ENCODE measurements around the gene DNAH1.

Gene DNAH1

DNA sequence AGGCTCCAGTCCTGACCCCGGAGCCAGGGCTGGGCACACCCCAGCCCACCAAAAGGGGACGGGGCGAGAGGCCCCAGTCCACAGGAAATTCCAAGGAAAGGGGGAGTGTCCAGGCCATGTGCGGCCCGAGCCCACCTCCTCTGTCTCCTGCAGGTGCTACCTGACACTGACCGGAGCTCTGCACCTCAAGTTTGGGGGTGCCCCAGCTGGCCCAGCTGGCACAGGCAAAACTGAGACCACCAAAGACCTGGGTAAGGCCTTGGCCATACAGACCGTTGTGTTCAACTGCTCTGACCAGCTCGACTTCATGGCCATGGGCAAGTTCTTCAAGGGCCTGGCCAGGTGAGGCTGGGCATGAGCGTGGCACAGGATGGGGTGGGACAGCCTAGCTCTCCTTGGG is 44.9 kb downstream of the DNAH1 start:
- ATAC-seq, result no peak

DNA sequence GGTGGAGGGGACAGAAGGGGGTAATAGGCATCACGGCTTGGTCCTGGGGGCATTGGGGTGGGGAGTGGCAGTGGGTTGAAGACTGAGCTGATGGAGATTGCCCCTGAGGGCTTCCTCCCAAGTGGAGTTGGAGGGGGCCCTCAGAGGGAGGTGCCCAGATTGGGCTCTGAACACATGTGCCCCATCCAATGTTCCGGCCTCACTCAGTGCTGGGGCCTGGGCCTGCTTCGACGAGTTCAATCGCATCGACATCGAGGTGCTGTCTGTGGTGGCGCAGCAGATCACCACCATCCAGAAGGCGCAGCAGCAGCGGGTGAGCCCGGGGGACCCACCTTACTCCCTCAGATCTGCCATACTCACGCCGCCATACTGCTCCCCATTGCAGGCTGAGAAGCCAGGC is 45.3 kb downstream of the DNAH1 start:
- no peak for ATAC-seq

DNA sequence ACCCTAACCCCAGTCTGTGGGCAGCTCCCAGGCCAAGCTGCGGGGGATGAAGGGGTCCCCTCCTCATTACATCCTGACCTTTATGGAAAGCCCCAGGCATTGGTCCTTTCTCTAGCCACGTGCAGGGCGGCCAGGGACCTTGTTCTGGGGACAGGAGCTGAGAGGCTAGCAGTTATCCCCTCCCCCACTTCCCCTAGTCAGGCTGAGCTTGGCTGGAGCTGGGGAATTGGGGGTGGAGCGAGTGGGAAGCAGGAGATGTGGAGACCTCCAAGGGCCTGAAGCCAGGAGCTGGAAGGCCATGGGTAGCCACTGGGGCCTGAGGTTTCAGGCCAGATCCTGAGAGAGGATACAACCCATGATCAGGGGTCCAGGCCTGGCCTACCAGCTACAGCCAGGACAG is 45.8 kb downstream of the DNAH1 start:
- ATAC-seq, result no peak

DNA sequence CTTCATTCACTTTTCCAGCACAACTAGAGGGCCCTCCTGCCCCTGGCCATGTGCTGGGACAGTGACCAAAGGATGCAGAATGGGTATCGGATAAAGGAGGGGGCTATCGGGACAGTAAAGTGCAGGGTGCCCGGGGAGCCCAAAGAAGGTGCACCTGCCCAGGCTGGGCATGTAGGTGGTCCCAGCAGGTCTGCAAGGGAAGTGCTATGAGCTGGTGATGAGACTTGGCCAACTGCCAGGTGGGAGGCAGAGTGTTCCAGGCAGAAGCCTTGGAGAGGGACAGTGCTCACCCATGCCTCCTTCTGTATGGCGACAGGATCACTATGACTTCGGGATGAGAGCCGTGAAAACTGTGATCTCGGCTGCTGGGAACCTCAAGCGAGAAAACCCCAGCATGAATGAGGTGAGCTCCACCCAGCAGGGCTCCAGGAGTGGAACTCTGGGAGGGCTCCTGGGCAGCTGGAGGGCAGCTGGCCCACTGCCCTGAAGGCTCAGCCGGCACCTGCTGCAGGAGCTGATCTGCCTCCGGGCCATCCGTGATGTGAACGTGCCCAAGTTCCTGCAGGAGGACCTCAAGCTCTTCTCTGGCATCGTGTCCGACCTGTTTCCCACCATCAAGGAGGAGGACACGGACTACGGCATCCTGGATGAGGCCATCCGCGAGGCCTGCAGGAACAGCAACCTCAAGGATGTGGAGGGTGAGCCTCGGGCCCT is 48.4 kb downstream of the DNAH1 start:
- no peak for ATAC-seq

DNA sequence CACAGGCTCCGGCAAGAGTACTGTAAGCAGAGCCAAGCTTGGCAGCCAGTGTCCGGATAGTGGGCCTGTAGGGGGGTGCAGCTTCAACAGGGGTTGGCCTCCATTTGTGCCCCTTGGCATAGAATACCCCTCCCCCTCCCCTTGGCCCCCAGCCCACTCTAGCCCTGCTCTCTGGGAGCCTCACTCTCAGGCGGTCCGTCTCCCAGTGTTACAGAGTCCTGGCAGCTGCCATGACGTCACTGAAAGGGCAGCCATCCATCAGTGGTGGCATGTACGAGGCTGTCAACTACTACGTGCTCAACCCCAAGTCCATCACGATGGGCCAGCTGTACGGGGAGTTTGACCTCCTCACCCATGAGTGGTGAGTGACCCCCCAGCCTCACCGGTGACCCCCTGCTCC is 50.4 kb downstream of the DNAH1 start:
- no peak for ATAC-seq

DNA sequence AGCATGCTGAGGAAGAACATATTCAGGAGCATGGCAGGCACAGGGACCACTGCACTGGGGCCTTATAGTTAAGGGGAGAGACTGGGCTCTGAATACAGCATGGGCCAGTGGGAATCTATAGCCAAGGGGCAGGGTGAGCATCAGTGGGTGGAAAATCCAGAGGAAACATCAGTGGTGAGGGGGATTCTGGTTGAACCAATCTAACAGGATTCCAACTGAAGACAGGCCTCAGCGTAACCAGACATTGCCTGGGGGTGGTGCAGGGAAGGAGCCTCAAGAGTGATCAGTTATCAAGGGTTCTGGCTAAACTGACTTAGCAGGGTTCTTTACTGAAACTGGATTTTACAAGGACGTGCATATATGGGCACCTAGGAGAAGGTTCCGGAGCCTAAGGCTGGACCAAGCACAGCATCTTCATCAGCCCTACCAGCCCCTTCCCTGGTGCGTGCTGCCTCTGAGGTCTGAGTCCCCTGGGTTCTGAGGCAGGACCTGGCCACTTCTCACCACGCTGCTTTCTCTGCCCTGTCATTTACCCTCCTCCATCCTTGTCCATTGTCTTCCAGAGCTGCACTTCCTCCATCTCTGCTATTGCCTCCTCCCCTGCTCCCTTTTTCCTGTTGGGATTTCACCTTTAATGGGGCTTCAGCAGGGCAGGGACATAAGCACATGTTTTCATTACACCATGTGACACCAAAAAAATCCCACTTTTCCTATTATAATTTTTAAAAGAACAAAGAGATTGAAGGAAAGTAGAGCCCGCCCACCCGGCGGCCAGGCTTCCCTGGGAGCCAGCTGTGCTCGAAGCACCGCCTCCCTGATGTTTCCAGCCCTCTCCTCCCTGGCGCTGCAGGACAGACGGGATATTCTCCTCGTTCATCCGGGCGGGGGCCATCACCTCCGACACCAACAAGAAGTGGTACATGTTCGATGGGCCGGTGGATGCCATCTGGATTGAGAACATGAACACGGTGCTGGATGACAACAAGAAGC is 52.1 kb downstream of the DNAH1 start:
- ATAC-seq, result no peak

DNA sequence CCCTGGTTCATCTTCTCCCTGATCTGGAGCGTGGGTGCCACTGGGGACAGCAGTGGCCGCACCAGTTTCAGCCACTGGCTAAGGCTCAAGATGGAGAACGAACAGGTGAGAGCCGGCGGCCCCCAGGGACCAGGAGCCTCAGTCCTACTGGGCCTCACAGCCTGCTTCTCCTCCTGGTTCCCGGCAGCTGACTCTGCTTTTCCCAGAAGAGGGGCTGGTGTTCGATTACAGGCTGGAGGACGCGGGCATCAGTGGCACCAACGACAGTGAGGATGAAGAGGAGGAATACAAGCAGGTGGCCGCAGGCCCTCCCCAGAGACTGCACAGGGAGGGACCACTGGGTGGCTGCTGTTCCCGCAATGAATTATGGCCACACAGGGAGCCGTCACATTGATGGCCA is 54.4 kb downstream of the DNAH1 start:
- no peak for ATAC-seq

DNA sequence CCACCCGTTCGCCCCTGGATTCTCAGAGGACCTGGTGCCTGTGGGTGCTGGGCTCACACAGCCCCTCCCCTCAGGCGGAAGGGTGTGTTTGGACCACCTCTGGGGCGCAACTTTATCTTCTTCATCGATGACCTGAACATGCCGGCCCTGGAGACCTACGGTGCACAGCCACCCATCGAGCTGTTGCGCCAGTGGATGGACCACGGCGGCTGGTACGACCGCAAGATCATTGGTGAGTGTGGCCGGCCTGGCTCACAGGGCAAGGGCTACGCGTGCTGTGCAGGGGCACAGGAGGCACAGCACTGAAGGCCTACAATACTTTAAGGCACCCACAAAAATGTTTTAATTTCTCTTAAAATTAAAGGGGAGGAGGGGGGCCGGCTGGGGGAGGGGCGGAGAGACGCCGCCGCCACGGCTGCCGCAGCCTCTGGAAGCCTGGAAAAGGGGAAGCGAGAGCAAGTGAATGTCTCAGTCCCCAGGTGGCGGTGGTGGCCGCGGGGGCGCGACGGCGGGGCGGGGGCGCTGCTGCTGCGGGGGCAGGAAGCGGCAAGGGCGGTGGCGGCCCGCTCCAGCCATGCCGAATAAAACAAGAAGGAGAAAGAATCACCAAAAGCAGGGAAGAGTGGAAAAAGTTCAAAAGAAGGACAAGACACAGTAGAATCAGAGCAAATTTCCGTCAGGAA is 56.8 kb downstream of the DNAH1 start:
- ATAC-seq, result no peak

DNA sequence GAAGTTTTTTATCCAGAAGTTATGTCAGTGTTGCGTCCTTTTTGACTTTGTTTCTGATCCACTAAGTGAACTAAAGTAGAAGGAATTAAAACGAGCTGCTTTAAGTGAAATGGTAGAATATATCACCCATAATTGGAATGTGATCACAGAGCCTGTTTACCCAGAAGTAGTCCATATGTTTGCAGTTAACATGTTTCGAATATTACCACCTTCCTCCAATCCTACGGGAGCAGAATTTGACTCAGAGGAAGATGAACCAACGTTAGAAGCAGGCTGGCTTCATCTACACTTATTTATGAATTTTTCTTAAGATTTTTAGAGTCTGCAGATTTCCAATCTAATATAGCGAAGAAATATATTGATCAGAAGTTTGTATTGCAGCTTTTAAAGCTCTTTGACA is 57.6 kb downstream of the DNAH1 start:
- no peak for ATAC-seq

DNA sequence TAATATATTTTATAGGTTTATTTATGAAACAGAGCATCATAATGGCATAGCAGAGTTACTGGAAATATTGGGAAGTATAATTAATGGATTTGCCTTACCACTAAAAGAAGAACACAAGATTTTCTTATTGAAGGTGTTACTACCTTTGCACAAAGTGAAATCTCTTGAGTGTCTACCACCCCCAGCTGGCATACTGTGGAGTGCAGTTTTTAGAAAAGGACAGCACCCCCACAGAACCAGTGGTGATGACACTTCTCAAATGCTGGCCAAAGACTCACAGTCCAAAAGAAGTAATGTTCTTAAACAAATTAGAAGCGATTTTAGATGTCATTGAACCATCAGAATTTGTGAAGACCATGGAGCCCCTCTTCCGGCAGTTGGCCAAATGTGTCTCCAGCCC is 58.1 kb downstream of the DNAH1 start:
- no peak for ATAC-seq

DNA sequence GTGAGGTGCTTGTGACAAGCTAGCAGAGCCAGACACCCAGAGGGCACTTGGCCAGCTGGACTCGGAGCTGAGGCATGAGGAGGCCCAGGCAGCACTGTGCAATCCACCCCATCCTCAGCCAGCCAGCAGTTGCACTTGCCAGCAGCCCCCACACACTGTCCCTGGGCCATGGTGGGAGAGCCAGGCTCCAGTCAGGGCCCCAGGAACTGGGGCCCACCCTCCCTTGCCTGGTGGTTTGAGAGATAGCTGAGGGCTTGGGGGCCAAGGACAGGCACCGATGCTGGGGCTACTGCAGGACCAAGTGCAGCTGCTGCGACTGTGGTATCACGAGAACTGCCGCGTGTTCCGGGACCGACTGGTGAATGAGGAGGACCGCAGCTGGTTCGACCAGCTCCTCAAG is 63.5 kb downstream of the DNAH1 start:
- ATAC-seq, result no peak

DNA sequence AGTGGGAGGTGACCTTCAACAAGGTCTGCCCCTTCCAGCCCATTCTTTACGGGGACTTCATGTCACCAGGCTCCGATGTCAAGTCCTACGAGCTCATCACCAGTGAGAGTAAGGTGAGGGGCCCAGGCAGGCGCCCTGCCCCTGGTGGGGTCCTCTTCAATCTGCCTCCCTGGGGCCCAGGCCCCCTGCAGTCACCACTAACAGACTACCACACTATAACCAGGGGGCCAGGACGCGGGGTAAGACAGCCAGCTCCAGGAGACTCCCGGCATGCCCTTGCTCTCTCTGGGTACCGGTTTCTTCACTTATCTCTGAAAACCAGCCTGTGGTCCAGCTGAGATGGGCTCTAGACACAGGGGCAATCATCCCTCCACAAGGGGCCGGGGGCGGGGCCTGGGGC is 63.9 kb downstream of the DNAH1 start:
- no peak for ATAC-seq

DNA sequence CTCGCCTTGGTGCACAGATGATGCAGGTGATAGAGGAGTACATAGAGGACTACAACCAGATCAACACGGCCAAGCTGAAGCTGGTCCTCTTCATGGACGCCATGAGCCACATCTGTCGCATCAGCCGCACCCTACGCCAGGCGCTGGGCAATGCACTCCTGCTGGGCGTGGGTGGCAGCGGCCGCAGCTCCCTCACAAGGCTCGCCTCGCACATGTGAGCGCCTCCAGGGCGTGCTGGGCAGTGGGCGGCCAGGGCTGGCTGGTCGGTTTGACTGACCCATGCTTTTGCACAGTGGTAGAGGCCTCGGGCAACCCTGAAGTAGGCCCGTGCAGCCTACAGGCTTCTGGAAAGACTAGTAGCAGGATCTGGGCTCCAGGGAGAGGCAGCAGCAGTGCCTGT is 65.5 kb downstream of the DNAH1 start:
- ATAC-seq, result no peak

DNA sequence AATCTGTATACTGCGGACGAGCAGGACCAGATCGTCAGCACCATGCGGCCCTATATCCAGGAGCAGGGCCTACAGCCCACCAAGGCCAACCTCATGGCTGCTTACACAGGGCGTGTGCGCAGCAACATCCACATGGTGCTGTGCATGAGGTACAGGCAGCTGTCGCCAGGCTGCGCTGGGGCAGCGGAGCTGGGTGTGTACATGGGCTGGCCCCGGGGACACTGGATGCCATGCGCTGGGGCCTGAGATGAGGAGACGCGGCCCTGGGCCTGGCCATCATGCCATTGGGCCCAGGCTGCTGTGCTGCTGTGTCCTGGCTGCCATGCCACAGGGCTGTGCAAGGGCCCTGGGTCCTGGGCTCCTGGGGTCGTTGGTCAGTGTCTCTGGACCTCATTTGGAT is 67.3 kb downstream of the DNAH1 start:
- no peak for ATAC-seq

DNA sequence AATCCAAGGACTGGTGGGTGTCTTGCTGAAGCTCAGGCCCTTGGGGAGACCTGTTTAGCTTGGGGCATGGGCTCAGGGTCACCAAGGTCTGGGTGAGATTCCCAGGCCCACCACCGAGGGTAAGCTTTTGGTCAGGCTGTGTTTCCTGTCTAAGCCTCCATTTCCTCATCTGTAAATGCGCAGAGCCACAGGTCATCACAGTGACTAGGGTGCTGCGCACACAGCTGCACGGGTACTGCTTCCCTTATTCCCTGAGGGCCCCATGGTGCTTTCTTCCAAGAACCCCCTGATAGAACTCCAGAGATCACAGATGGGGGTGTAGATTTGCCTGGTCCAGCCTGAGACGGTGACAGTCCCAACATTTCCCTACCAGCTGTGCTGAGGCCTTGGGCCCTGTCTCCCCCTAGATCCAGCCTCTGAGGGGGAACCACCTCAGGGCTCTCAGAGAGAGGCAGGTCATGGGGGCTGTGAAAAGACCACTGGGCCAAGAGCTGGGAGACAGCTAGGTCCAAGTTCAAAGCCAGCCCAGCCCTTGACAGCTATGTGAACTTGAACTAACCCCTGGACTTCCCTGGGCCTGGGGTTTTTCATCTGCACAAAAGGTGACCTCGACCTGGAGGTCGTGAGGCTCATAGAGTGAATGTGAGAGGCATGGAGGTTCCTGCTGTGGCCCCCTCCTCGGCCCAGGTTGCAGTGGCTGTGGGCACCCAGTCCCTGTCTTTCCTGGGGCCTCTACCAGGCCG is 68.1 kb downstream of the DNAH1 start:
- no peak for ATAC-seq

DNA sequence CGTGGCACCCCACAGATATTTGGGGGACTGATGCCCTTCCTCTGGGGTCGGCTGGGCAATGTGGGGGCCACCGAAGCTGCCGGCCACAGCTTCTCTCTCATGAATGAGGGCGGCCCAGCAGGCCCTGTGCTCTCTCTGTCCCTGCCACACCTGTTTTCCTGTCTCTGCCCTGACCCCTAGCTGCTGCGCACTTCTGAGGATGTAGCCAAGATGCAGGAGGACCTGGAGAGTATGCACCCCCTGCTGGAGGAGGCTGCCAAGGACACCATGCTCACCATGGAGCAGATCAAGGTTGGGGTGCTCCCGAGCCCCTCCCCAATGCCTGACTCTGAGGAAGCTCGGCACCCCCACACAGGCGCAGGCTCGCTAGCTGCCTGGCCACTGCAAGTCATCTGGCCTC is 69.0 kb downstream of the DNAH1 start:
- ATAC-seq, result no peak

DNA sequence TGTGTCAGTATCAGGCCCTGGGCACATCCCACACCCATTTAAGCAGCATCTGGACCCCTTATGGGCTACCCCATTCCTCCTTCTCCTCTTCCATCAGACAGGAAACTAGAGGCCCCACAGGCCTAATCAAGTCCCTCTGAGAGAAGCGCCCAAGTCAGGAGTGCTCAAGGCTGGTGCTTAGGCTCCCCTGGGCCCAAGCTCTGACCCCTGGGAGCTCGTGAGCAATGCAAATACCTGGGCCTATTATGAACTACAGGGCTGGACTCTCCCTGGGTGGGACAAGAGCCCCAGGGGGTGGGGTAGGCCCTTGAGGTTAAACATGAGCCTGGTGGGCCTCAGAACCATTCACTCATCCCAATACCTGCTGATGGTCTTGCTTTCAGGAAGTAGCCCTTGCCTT is 71.4 kb downstream of the DNAH1 start:
- no peak for ATAC-seq

DNA sequence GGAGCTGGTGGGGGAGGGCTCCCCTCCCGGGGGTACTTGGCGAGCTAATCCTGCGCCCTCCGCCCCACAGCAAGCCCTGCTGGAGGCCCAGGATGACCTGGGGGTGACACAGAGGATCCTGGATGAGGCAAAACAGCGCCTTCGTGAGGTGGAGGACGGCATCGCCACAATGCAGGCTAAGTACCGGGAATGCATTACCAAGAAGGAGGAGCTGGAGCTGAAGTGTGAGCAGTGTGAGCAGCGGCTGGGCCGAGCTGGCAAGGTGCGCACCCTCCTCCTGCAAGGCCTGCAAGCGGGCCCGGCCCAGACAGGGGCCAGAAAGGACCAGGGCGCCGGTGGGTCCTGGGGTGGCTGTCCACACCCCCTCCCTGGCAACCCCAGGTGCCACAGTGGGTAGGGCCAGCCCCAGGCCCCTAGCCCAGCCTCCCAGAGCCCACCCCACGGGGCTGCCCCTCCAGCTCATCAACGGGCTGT is 72.3 kb downstream of the DNAH1 start:
- no peak for ATAC-seq

DNA sequence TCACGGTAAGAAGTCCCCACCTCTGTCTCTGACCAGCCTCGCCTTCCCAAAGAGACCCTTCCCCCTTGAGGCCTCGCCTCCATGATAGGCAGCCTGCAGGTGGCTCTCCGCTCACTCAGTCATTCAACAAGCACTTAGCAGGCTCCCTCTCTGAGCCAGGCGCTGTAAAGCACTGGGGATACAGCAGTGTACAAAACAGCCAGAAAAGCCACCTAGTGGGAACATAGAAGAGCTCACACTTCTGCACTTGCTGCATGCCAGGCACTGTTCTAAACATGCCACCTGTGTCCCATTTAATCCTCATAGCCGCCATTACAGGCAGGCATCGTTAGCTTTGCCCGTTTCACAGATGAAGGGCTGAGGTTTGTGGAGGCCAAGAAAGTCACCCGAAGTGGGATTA is 72.8 kb downstream of the DNAH1 start:
- no peak for ATAC-seq

DNA sequence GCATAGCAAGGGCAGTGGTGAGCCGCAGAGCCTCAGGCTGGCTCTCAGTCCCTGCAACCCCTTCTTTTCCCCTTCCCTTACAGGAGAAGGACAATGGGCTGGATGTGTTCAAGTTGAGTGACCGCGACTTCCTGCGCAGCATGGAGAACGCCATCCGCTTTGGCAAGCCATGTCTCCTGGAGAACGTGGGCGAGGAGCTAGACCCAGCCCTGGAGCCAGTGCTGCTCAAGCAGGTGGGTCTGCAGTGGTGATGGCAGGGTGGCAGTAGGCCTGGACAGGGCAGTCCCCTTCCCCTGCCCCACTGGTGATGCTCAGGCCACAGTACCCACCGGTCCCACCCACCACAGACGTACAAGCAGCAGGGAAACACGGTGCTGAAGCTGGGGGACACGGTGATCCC is 75.0 kb downstream of the DNAH1 start:
- no peak for ATAC-seq

DNA sequence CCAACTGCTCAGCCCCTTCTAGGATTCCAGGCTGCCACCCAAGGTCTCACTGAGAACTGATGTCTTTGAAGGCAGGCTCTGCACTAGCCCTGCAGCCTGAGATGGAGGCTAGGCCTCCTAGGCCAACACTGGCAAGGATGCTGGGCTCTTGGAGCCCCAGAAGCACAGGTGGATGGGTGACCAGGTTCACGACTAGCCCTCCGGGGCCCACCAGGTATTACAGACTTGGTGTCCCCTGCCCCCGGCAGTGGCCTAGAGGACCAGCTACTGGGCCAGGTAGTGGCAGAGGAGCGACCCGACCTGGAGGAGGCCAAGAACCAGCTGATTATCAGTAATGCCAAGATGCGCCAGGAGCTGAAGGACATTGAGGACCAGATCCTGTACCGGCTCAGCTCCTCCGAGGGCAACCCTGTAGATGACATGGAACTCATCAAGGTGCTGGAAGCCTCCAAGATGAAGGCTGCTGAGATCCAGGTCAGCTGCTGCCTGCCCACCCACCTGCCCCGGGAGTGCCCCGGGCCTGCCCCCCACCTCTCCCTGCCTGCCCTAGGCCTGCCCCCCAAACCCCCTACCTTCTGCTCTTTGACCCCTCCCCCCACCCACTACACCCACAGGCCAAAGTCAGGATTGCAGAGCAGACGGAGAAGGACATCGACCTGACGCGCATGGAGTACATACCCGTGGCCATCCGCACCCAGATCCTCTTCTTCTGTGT is 76.3 kb downstream of the DNAH1 start:
- ATAC-seq, result no peak
